Astrocyte (in vitro differentiated cells and primary cell): ENCODE measurements around the gene FAM90A26. TPM values are rescaled to one million over a fixed set of nuclear protein-coding genes. Genes with fewer than 3 reads are reported as not detected.
"Not testable (repeated sequence)": the region's sequence is repeated elsewhere in the genome, so short reads cannot be mapped to it uniquely, and the experiment has no call there.

ENCODE experiments used
- DNase-seq: peaks from one replicate; pipeline ENCODE4 v3.0.0-alpha.2; 2010; ENCODE audit warnings: low read depth
- FAIRE-seq: peaks from 2 replicates; lab custom pipeline; 2011; peaks lifted over from hg19 to GRCh38; lab: Jason Lieb, UNC
- H2AFZ ChIP-seq: 2 replicates; pipeline ENCODE4 v1.6.0; 2012; ENCODE audit warnings: low read depth, low read length, inconsistent platforms
- H3K27ac ChIP-seq: 2 replicates; pipeline ENCODE4 v1.5.1; 2011; ENCODE audit warnings: low read depth, low read length, inconsistent platforms
- H3K27me3 ChIP-seq: 2 replicates; pipeline ENCODE4 v1.6.0; 2011; ENCODE audit warnings: low read length, inconsistent platforms; ENCODE audit not compliant: insufficient read depth
- H3K36me3 ChIP-seq: 2 replicates; pipeline ENCODE4 v1.5.1; 2011; ENCODE audit warnings: low read length, inconsistent platforms; ENCODE audit not compliant: insufficient read depth
- H3K4me1 ChIP-seq: 2 replicates; pipeline ENCODE4 v1.5.1; 2011; ENCODE audit warnings: low read length, inconsistent platforms; ENCODE audit not compliant: insufficient read depth
- H3K4me2 ChIP-seq: 2 replicates; pipeline ENCODE4 v1.6.0; 2012; ENCODE audit warnings: low read length, inconsistent platforms
- H3K4me3 ChIP-seq: 2 replicates; pipeline ENCODE4 v1.5.1; 2011; ENCODE audit warnings: low read depth, mild to moderate bottlenecking, low read length, inconsistent platforms; ENCODE audit not compliant: insufficient read depth
- H3K79me2 ChIP-seq: 2 replicates; pipeline ENCODE4 v1.6.0; 2012; ENCODE audit warnings: mild to moderate bottlenecking, low read length, inconsistent platforms; ENCODE audit not compliant: insufficient read depth
- H3K9ac ChIP-seq: 2 replicates; pipeline ENCODE4 v1.6.0; 2012; ENCODE audit warnings: mild to moderate bottlenecking, low read length, inconsistent platforms
- H3K9me3 ChIP-seq: 2 replicates; pipeline ENCODE4 v1.5.1; 2012; ENCODE audit warnings: low read depth, mild to moderate bottlenecking, low read length, inconsistent platforms; ENCODE audit not compliant: insufficient read depth
- H4K20me1 ChIP-seq: 2 replicates; pipeline ENCODE4 v1.6.0; 2012; ENCODE audit warnings: low read length, inconsistent platforms; ENCODE audit not compliant: insufficient read depth
- H3K27ac Mint-ChIP-seq: one replicate; pipeline ENCODE4 v1.8.0; 2021; ENCODE audit warnings: mild to moderate bottlenecking, mixed read lengths; ENCODE audit not compliant: unreplicated experiment
- H3K27me3 Mint-ChIP-seq: one replicate; pipeline ENCODE4 v1.8.0; 2021; ENCODE audit warnings: low read depth, mixed read lengths; ENCODE audit not compliant: unreplicated experiment
- H3K36me3 Mint-ChIP-seq: one replicate; pipeline ENCODE4 v1.8.0; 2021; ENCODE audit warnings: low read depth, mixed read lengths; ENCODE audit not compliant: unreplicated experiment
- H3K4me1 Mint-ChIP-seq: one replicate; pipeline ENCODE4 v1.8.0; 2021; ENCODE audit warnings: low read depth, mixed read lengths; ENCODE audit not compliant: unreplicated experiment
- H3K4me3 Mint-ChIP-seq: one replicate; pipeline ENCODE4 v1.8.0; 2021; ENCODE audit warnings: mild to moderate bottlenecking, moderate library complexity, mixed read lengths; ENCODE audit not compliant: unreplicated experiment
- H3K9me3 Mint-ChIP-seq: one replicate; pipeline ENCODE4 v1.8.0; 2021; ENCODE audit warnings: mild to moderate bottlenecking, mixed read lengths; ENCODE audit not compliant: unreplicated experiment
- total RNA-seq: library from RNA; stranded (reverse); gene quantifications from 2 replicates; pipeline ENCODE4 v1.2.1, GENCODE V29; 2021

The FAM90A26 gene
- total RNA-seq, 1 donor from 2014 or later: not detected

DNA sequence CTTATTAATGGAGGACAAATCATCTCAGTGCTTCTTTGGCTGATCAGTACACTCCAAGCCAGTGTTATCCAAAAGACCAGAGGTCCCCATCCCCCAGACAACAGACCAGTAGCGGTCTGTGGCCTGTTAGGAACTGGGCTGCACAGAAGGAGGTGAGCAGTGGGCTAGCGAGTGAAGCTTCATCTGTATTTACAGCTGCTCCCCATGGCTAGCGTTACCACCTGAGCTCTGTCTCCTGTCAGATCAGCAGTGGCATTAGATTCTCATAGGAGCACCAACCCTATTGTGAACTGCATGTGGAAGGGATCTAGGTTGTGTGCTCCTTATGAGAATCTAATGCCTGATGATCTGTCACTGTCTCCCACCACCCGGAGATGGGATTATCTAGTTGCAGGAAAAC lies 37.4 kb upstream of the FAM90A26 start:
- not testable (repeated sequence) for H3K27me3 ChIP-seq, H3K27me3 Mint-ChIP-seq, H3K4me1 ChIP-seq, H3K79me2 ChIP-seq, DNase-seq, H3K4me2 ChIP-seq, H2AFZ ChIP-seq, H3K27ac ChIP-seq, H4K20me1 ChIP-seq, H3K9ac ChIP-seq, H3K36me3 Mint-ChIP-seq, H3K9me3 ChIP-seq, H3K4me1 Mint-ChIP-seq, FAIRE-seq, H3K4me3 Mint-ChIP-seq, H3K36me3 ChIP-seq, H3K27ac Mint-ChIP-seq, H3K9me3 Mint-ChIP-seq, H3K4me3 ChIP-seq

DNA sequence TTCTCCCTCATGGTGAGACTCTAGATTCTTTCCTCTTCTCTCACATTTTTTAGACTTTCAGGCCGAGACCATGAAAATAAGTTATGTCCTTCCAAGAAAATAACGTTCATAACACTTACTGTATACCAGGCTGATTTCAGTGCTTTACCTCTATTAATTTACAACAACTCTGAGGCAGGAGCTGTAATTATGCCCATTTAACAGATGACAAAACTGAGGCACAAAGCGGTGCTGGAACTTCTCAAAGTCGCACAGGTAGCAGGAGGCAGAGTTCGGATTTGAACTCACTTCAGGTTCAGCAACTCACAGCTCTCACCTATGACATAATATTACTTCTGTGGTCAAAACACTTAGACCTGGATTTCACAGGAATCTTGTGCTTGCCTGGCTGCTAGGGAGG lies 36.2 kb upstream of the FAM90A26 start:
- not testable (repeated sequence) for H3K4me2 ChIP-seq, H3K27ac ChIP-seq, H3K4me1 Mint-ChIP-seq, H3K4me1 ChIP-seq, H3K27me3 ChIP-seq, H2AFZ ChIP-seq, H4K20me1 ChIP-seq, H3K27me3 Mint-ChIP-seq, FAIRE-seq, H3K79me2 ChIP-seq, H3K9me3 Mint-ChIP-seq, DNase-seq, H3K27ac Mint-ChIP-seq, H3K4me3 ChIP-seq, H3K9ac ChIP-seq, H3K36me3 Mint-ChIP-seq, H3K4me3 Mint-ChIP-seq, H3K9me3 ChIP-seq, H3K36me3 ChIP-seq

DNA sequence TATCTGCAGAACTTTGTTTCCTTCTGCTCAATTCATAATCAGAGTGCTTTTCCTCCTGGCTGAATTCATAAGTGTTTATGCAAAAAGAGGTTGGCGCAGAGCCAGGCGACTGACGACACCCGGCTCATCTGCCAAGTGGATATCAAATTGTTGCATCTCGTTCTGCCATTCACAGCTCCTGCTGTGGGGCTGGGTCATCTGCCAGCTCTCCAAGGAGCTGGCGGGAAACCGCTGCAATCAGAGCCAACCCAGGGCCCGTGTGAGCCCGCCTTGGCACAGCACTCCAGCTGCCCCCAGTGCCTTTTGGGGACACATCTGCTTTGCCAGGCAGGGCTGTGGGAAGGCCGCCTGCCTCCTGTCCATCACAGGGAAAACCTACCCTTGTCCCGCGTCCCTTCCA lies 35.7 kb upstream of the FAM90A26 start:
- DNase-seq: peak; percentile 19
- H3K27ac ChIP-seq, H3K4me3 Mint-ChIP-seq, H4K20me1 ChIP-seq, H3K27me3 Mint-ChIP-seq, H3K4me1 Mint-ChIP-seq, H3K79me2 ChIP-seq, H3K27me3 ChIP-seq, H2AFZ ChIP-seq, H3K9ac ChIP-seq, H3K36me3 ChIP-seq, H3K4me1 ChIP-seq, H3K27ac Mint-ChIP-seq, H3K4me2 ChIP-seq, H3K9me3 ChIP-seq, H3K9me3 Mint-ChIP-seq, FAIRE-seq, H3K36me3 Mint-ChIP-seq, H3K4me3 ChIP-seq: not testable (repeated sequence)

DNA sequence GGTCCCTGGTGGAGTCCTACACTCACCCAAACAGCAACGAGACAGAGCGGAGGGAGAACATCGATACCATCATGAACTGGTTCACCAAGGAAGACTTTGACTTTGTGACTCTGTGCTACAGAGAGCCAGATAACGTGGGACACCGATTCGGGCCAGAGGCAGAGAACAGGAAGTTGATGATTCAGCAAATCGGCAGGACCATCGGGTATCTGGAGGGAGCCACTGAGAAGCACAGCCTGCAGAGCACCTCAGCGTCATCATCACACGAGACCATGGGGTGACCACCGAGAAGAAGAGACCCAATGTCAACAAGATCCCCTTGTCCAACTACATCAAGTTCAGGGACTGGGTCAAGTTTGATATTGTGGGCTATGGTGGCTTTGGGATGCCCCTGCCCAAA lies 29.2 kb upstream of the FAM90A26 start:
- not testable (repeated sequence) for FAIRE-seq, DNase-seq, H3K9ac ChIP-seq, H2AFZ ChIP-seq, H3K4me1 Mint-ChIP-seq, H3K9me3 ChIP-seq, H3K4me3 Mint-ChIP-seq, H3K27ac Mint-ChIP-seq, H3K4me1 ChIP-seq, H3K36me3 ChIP-seq, H4K20me1 ChIP-seq, H3K27me3 ChIP-seq, H3K4me2 ChIP-seq, H3K27me3 Mint-ChIP-seq, H3K27ac ChIP-seq, H3K79me2 ChIP-seq, H3K4me3 ChIP-seq, H3K9me3 Mint-ChIP-seq
- peaks cover 12% of the 10 kb centered on the region for H3K36me3 Mint-ChIP-seq

DNA sequence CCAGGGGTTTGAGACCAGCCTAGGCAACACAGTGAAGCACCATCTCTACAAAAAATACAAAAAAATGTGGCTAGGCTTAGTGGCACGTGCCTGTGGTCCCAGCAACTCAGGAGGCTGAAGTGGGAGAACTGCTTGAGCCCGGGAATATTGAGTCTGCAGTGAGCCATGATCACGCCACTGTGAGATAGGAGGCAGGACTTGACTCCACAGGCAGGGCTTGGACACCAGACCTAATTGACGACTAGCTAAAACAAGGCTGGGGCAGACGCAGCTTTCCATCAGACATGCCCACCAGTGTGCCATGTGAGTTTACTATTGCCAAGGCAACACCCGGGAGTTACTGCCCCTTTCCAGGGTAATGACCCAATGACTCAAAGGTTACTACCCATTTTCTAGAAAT lies 27.4 kb upstream of the FAM90A26 start:
- H3K9me3 Mint-ChIP-seq, H3K27ac Mint-ChIP-seq, FAIRE-seq, H3K4me1 ChIP-seq, H3K9ac ChIP-seq, H3K4me1 Mint-ChIP-seq, H3K9me3 ChIP-seq, H3K36me3 Mint-ChIP-seq, H2AFZ ChIP-seq, DNase-seq, H3K27me3 ChIP-seq, H3K4me2 ChIP-seq, H3K36me3 ChIP-seq, H3K27me3 Mint-ChIP-seq, H3K79me2 ChIP-seq, H3K4me3 ChIP-seq, H3K27ac ChIP-seq, H3K4me3 Mint-ChIP-seq, H4K20me1 ChIP-seq: not testable (repeated sequence)
